Panc1 (cell line): ENCODE data around the gene CCDC187.

ENCODE experiments used
- CTCF ChIP-seq: fragments of 450-650 bp; IDR thresholded peaks from 2 replicates; pipeline ENCODE4 v1.5.1; 2017; ENCODE audit warnings: mild to moderate bottlenecking
- POLR2AphosphoS5 ChIP-seq: IDR thresholded peaks from 2 replicates; pipeline ENCODE4 v1.6.1; 2012; ENCODE audit warnings: mild to moderate bottlenecking, low read depth, low read length, moderate library complexity
- REST ChIP-seq, 2 experiments: IDR thresholded peaks; 2 replicates each; pipeline ENCODE4 v1.6.1; 2011 to 2012; ENCODE audit warnings: low read depth in 2 of 2, control low read depth in 1 of 2, low read length in 1 of 2, mild to moderate bottlenecking in 1 of 2, moderate library complexity in 1 of 2; ENCODE audit not compliant: insufficient read depth in 1 of 2
- SIN3A ChIP-seq: IDR thresholded peaks from 2 replicates; pipeline ENCODE4 v1.6.1; 2012; ENCODE audit warnings: low read depth, mild to moderate bottlenecking, low read length, moderate library complexity, borderline replicate concordance; ENCODE audit not compliant: insufficient read depth
- TCF7L2 ChIP-seq: IDR thresholded peaks from 2 replicates; pipeline ENCODE4 v1.6.1; 2011; ENCODE audit warnings: mild to moderate bottlenecking, low read depth, low read length, inconsistent platforms

GRCh38 chr9:136336156-136336870 lies 32.4 kb upstream of the CCDC187 start:
- TF ChIP-seq CTCF (no peak), REST (IDR thresholded peaks at IDR 0.05; ENCODE audit: insufficient read depth in 1 of 2, low read depth in 2 of 2, low read length in 1 of 2) (no peak), POLR2AphosphoS5 (no peak), SIN3A (no peak), TCF7L2 (no peak)
